ENCODE measurements around the gene LRRC10B. TPM values are rescaled to one million over a fixed set of nuclear protein-coding genes. Genes with fewer than 3 reads are reported as not detected.

Gene LRRC10B
- total RNA-seq, 1 donor from 2014 or later = 0.49 TPM

- DNase-seq = no peak
These were observed 21.1 kb upstream of the LRRC10B start for GRCh38 chr11:61487342-61488025.

- DNase-seq = no peak
These were observed 19.8 kb upstream of the LRRC10B start for GRCh38 chr11:61488651-61489291.

- no peak for DNase-seq
These were observed 18.5 kb upstream of the LRRC10B start for GRCh38 chr11:61489833-61490721.

- no peak for DNase-seq
These were observed 16.7 kb upstream of the LRRC10B start for GRCh38 chr11:61491736-61492395.

- no peak for DNase-seq
These were observed 14.1 kb upstream of the LRRC10B start for GRCh38 chr11:61494381-61494961.

- no peak for DNase-seq
These were observed 12.5 kb upstream of the LRRC10B start for GRCh38 chr11:61495801-61496601.

- no peak for DNase-seq
These were observed 11.7 kb upstream of the LRRC10B start for GRCh38 chr11:61496602-61497400.

GRCh38 chr11:61497473-61497872, 11.1 kb upstream of the LRRC10B start:
- DNase-seq = no peak

- no peak for DNase-seq
These were observed 10.7 kb upstream of the LRRC10B start for GRCh38 chr11:61497876-61498275.

GRCh38 chr11:61498767-61499341, 9.7 kb upstream of the LRRC10B start:
- DNase-seq = no peak

GRCh38 chr11:61499816-61500491, 8.6 kb upstream of the LRRC10B start:
- no peak for DNase-seq

GRCh38 chr11:61502522-61502921, 6.0 kb upstream of the LRRC10B start:
- no peak for DNase-seq

- DNase-seq = no peak
These were observed 5.3 kb upstream of the LRRC10B start for GRCh38 chr11:61503135-61503770.

GRCh38 chr11:61505106-61505505, 3.4 kb upstream of the LRRC10B start:
- no peak for DNase-seq

GRCh38 chr11:61505640-61506155, 2.9 kb upstream of the LRRC10B start:
- DNase-seq = no peak

- no peak for DNase-seq
These were observed 1.4 kb upstream of the LRRC10B start for GRCh38 chr11:61507012-61507768.

Data from skin of body (tissue), 2 donors.